GM08714 (cell line): ENCODE results near the gene TENT5A.

Source experiments
- H3K4me3 ChIP-seq: fragments of 200-500 bp; sonication (Bioruptor generic); 2 replicates; pipeline ENCODE4 v1.5.1; 2014; ENCODE audit warnings: mild to moderate bottlenecking, low read length, inconsistent platforms
- ZNF274 ChIP-seq: IDR thresholded peaks from 2 replicates; pipeline ENCODE4 v1.6.1; 2012; ENCODE audit warnings: mild to moderate bottlenecking, low read depth, low read length

The TENT5A gene

GRCh38 chr6:81752084-81752920, at the start of gene TENT5A:
Gene TENT5A, minus strand, starts transcription at chr6:81752681. Its CDS starts 540 bp downstream, at chr6:81752141.
- H3K4me3 ChIP-seq, result peak within 1 kb of the TSS; percentile 88
- TF ChIP-seq ZNF274, result no peak

DNA sequence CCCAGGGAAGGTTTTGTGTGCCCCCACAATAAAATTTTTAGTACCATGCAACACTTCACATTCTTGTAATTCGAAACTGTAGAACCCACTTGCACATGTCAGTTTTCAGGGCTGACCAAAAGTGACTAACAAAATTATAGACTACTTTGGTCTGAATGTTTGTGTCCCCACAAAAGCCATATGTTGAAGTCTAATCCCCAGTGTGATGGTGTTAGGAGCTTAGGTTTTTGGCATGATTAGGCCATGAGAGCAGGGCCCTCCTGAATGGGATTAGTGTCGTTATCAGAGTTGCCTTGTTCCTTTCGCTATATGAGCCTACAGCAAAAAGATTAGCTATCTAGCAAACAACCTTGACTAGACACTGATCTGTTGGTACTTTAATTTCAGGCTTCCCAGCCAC, 49.0 kb upstream of the TENT5A start:
- TF ChIP-seq ZNF274, result no peak
- no peak overlapping the region for H3K4me3 ChIP-seq

DNA sequence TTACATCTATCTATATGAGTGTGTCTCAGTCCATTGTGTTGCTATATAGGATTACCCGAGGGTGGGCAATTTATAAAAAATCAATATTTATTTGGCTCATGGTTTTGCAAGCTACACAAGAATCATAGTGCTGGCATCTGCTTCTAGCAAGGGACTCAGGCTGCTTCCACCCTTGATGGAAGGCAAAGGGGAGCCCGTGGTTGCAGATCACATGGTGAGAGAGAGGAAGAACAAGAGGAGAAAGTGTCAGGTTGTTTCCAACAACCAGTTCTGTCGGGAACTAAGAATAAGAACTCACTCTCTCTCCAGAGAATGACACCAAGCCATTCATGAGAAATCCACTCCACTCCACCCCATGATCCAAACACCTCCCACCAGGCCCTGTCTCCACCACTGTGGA, 48.2 kb upstream of the TENT5A start:
- no peak for TF ChIP-seq ZNF274
- no peak overlapping the region for H3K4me3 ChIP-seq

DNA sequence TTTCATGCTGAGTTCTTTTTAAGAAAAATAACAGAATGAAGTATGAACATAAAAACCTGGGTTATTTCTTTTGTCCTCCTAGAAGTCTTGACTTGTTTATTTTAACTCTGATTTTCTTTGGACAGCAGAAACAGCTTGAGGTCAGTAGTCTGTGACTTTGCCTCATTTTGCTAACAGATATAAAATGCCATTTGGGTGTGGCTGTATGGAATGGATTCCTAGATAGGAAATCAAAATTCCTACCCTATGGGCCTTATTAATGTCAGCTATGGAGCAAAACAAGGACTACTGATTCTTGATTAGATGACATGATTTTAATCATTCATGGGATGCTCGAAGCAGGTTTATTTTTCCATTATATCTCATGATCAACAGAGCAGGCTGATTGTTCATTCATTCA, 46.8 kb upstream of the TENT5A start:
- no peak overlapping the region for H3K4me3 ChIP-seq
- no peak for TF ChIP-seq ZNF274

- no peak overlapping the region for H3K4me3 ChIP-seq
- TF ChIP-seq ZNF274, result no peak
Observed at GRCh38 chr6:81797591-81797990, 45.1 kb upstream of the TENT5A start.

- no peak overlapping the region for H3K4me3 ChIP-seq
- TF ChIP-seq ZNF274, result no peak
Observed at GRCh38 chr6:81795890-81796289, 43.4 kb upstream of the TENT5A start.

DNA sequence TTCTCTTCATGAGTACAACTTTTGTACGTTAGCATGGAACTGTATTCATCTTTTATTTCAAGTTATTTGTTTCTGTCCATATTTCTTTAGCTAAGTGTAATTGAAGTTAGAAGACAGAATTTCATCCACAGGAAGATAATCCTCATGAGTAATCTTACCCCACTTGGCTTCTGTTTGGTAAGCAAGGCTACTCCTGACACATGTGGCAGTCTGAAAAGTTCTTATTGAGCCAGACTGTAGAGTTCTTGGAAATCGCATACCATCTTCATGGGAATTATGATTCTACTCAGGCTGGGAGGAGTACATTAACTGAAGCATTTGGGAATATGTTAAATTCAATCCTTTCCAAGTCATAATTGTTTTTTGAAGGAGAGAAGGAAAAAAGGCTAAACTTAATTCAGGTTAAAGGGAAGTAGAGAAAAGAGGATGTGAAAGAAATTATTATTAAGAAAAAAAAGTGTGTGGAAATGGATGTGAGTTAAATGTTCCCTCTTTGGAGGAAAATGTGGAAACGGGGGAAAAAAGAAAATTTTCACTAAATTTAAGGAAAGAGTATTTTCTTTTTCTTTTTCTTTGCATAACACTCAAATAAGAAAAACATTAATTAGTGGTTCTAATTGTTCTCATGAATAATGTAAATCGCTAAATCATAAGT, 41.5 kb upstream of the TENT5A start:
- no peak overlapping the region for H3K4me3 ChIP-seq
- TF ChIP-seq ZNF274, result no peak

- no peak for TF ChIP-seq ZNF274
- H3K4me3 ChIP-seq, result no peak overlapping the region
Observed at GRCh38 chr6:81792826-81793225, 40.3 kb upstream of the TENT5A start.

GRCh38 chr6:81791756-81792155, 39.3 kb upstream of the TENT5A start:
- no peak for TF ChIP-seq ZNF274
- no peak overlapping the region for H3K4me3 ChIP-seq

GRCh38 chr6:81790034-81790433, 37.6 kb upstream of the TENT5A start:
- H3K4me3 ChIP-seq, result no peak overlapping the region
- no peak for TF ChIP-seq ZNF274

GRCh38 chr6:81789291-81789690, 36.8 kb upstream of the TENT5A start:
- no peak overlapping the region for H3K4me3 ChIP-seq
- TF ChIP-seq ZNF274, result no peak

DNA sequence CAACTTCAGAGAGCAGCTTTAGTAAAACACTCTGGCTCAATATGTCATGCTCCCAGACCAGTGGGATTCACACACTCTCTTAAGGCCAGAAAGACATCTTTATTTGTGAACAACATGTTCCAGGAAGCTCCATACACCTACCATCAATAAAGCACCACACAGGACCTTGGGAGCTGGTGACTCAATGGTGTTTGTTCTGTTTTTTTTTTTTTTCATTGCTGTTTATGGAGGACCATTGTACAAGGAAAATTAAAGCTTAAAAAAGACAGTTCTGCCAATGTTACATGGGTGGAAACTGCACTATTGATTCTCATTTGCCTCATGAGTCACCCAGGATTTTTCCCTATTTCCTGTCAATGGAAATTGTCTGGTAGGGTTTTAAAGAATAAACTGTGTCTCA, 36.3 kb upstream of the TENT5A start:
- H3K4me3 ChIP-seq, result no peak overlapping the region
- no peak for TF ChIP-seq ZNF274

DNA sequence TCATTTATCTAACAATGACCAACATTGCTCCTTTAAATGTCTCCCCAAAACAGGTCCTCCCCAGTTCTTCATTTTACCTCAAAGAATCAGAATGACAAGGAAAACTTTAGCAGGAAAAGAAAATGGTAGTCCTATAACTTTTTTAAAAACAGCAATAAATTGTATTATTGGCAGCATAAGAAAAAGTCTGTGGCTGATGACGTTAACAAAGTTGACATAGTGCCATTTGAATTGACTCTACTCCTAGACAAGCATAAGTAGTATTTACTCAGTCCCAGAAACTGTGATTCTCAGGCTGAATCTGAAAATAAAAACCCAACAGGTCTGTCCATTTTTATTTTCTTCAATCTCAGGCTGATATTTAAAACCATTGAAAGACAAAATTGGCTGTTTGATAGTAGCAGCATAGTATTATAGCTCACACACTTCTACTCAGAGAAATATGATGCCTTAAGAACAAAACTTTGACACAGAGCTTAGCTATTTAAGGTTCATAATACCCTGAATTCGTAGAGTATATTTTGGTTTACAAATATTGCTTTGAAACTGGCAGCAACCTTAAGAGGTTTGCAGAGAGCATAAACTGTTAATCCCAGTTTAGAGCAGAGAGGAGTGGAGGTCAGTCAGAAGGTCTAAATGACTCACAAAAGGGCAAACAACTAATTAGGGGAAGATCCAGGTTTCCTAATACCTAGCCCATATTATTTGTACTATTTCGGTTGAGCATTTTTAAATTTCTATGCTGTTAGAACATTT, 35.0 kb upstream of the TENT5A start:
- no peak for TF ChIP-seq ZNF274

GRCh38 chr6:81786150-81786549, 33.7 kb upstream of the TENT5A start:
- H3K4me3 ChIP-seq, result no peak overlapping the region
- no peak for TF ChIP-seq ZNF274

More for the DNA sequence above, 35.0 kb upstream of the TENT5A start:
- H3K4me3 ChIP-seq, result no peak overlapping the region

DNA sequence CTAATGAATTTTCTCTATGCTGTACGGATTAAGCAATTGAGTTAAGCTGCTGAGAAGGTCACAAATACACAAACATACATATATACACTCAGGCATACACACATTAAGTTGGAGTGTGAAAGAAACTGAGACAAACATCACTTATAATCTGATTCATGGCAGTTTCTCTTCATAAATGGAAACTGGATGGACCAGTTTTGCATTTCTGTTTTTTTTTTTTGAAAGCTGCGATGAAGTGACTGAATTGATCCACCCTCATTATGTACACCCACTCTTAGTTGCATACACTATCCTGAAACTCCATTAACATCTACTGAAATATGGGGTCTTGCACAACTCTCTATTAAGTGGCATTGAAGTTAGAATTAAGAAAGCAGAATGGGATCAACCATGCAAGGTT, 32.9 kb upstream of the TENT5A start:
- H3K4me3 ChIP-seq, result no peak overlapping the region
- TF ChIP-seq ZNF274, result no peak

DNA sequence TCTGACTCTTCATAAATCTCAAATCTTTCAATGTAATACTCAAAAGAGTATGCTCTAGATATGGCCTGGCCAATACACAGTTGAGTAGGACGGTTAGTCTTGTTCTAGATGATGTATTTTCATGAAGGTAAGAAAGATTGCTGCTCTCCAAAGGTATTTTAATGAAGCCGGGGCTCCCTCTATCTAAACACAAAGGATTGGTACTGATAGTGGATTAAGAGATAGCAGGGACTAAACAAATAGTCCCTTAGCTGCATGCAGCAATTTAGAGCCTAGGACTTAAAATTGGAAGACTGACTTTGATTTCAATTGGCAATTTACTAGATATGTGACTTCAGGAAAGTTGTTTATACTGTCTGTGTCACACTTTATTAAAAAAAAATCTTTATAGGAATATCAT, 31.4 kb upstream of the TENT5A start:
- no peak for TF ChIP-seq ZNF274
- no peak overlapping the region for H3K4me3 ChIP-seq
